ENCODE measurements around the gene ARHGAP26. TPM values are rescaled to one million over a fixed set of nuclear protein-coding genes. Genes with fewer than 3 reads are reported as not detected.

ARHGAP26 gene
- total RNA-seq, 1 donor from 2014 or later = 8.9 TPM

DNA sequence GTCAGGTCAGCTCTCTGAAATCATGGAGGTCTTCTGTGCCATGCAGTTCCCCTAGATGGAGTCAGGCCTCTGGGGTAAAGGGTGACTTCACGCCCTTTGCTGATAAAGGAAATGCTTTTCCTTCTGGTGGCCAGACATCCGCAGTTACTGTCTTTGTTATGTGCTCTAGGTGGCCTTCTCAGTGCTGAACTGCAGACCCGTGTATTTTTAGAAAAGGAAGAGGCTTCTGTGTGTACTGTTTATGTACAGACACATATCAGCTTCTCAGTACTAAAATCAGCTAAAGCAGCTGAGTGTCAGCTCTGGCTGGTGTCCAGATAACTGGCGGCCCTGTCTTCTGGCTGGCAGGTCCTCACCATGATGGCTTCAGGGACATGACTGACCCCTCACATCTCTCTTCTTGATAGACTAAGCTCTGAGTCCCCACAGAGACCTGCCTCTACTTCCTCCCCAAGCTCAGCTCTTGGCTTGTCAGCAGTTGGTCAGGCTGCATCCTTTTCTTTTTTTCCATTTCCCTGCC, 75.3 kb downstream of the ARHGAP26 start:
- no peak overlapping the region for H3K27ac Mint-ChIP-seq
- no peak for DNase-seq (ENCODE audit: low spot score in 2 of 2, unreplicated experiment in 2 of 2)
- H3K4me1 Mint-ChIP-seq = peaks cover 3% of the 10 kb centered on the region

GRCh38 chr5:142845954-142846398, 75.8 kb downstream of the ARHGAP26 start:
- peaks cover 3% of the 10 kb centered on the region for H3K4me1 Mint-ChIP-seq

More for the DNA sequence above, 75.3 kb downstream of the ARHGAP26 start:
- Mint-ChIP-seq H3K9me3 (no peaks in the 10 kb centered on the region), H3K27me3 (ENCODE audit: low read depth) (peaks cover 4% of the 10 kb centered on the region), H3K4me3 (no peak overlapping the region), H3K36me3 (no peaks in the 10 kb centered on the region)
- no peak for TF ChIP-seq CTCF (IDR thresholded peaks at IDR 0.05; ENCODE audit: unreplicated experiment)

GRCh38 chr5:142846406-142846805, 76.2 kb downstream of the ARHGAP26 start:
- Mint-ChIP-seq H3K4me1 (peaks cover 3% of the 10 kb centered on the region), H3K4me3 (no peak overlapping the region), H3K36me3 (no peaks in the 10 kb centered on the region), H3K27ac (no peak overlapping the region), H3K9me3 (no peaks in the 10 kb centered on the region), H3K27me3 (ENCODE audit: low read depth) (peaks cover 4% of the 10 kb centered on the region)
- no peak for TF ChIP-seq CTCF (IDR thresholded peaks at IDR 0.05; ENCODE audit: unreplicated experiment)
- DNase-seq (ENCODE audit: low spot score in 2 of 2, unreplicated experiment in 2 of 2) = no peak

More at GRCh38 chr5:142845954-142846398, 75.8 kb downstream of the ARHGAP26 start:
- DNase-seq (ENCODE audit: low spot score in 2 of 2, unreplicated experiment in 2 of 2) = no peak
- H3K4me3 Mint-ChIP-seq = no peak overlapping the region
- TF ChIP-seq CTCF (IDR thresholded peaks at IDR 0.05; ENCODE audit: unreplicated experiment) = no peak
- H3K27ac Mint-ChIP-seq = no peak overlapping the region
- H3K9me3 Mint-ChIP-seq = no peaks in the 10 kb centered on the region
- H3K27me3 Mint-ChIP-seq (ENCODE audit: low read depth) = peaks cover 4% of the 10 kb centered on the region
- H3K36me3 Mint-ChIP-seq = no peaks in the 10 kb centered on the region

- no peaks in the 10 kb centered on the region for H3K27me3 Mint-ChIP-seq (ENCODE audit: low read depth)
- no peaks in the 10 kb centered on the region for H3K9me3 Mint-ChIP-seq
- DNase-seq (ENCODE audit: low spot score in 2 of 2, unreplicated experiment in 2 of 2) = no peak
- H3K4me3 Mint-ChIP-seq = no peak overlapping the region
- no peak overlapping the region for H3K27ac Mint-ChIP-seq
- TF ChIP-seq CTCF (IDR thresholded peaks at IDR 0.05; ENCODE audit: unreplicated experiment) = no peak
- peaks cover 3% of the 10 kb centered on the region for H3K4me1 Mint-ChIP-seq
- no peaks in the 10 kb centered on the region for H3K36me3 Mint-ChIP-seq
Observed at GRCh38 chr5:142847898-142848790, 78.0 kb downstream of the ARHGAP26 start.

- H3K27me3 Mint-ChIP-seq (ENCODE audit: low read depth) = no peaks in the 10 kb centered on the region
- TF ChIP-seq CTCF (IDR thresholded peaks at IDR 0.05; ENCODE audit: unreplicated experiment) = no peak
- DNase-seq (ENCODE audit: low spot score in 2 of 2, unreplicated experiment in 2 of 2) = no peak
- no peaks in the 10 kb centered on the region for H3K36me3 Mint-ChIP-seq
- no peak overlapping the region for H3K4me3 Mint-ChIP-seq
- no peaks in the 10 kb centered on the region for H3K9me3 Mint-ChIP-seq
- H3K27ac Mint-ChIP-seq = no peak overlapping the region
- peaks cover 3% of the 10 kb centered on the region for H3K4me1 Mint-ChIP-seq
Observed at GRCh38 chr5:142849466-142849865, 79.3 kb downstream of the ARHGAP26 start.

Measured in mesothelial cell of epicardium (in vitro differentiated cells).